Measurements from ENCODE around the gene GDPD2. TPM values are rescaled to one million over a fixed set of nuclear protein-coding genes. Genes with fewer than 3 reads are reported as not detected.

GDPD2 gene
- total RNA-seq, 2 experiments from 2014 or later, result 0.26 TPM; not detected in 1

Other genes with a start within 250 kb of the GDPD2 start
- gene DGAT2L6, start 245.8 kb upstream of the GDPD2 start, total RNA-seq, result not detected
- gene AWAT1, start 188.7 kb upstream of the GDPD2 start, total RNA-seq, result not detected
- under 1 TPM in 1 of 2 experiments, not detected in 1; 0.23 TPM for gene P2RY4, start 163.1 kb upstream of the GDPD2 start, total RNA-seq
- gene ARR3, start 155.0 kb upstream of the GDPD2 start, total RNA-seq, result not detected
- gene RAB41, start 141.1 kb upstream of the GDPD2 start, total RNA-seq, result not detected
- 10 to 100 TPM; 30.8 to 34.1 TPM for gene PDZD11, start 133.4 kb upstream of the GDPD2 start, total RNA-seq
- 10 to 100 TPM; 41.0 to 44.7 TPM for gene KIF4A, start 133.2 kb upstream of the GDPD2 start, total RNA-seq
- gene DLG3, start 21.5 kb downstream of the GDPD2 start, total RNA-seq, result 10 to 100 TPM; 39.6 to 48.8 TPM